Measurements from ENCODE around the gene ADORA2A.

DNA sequence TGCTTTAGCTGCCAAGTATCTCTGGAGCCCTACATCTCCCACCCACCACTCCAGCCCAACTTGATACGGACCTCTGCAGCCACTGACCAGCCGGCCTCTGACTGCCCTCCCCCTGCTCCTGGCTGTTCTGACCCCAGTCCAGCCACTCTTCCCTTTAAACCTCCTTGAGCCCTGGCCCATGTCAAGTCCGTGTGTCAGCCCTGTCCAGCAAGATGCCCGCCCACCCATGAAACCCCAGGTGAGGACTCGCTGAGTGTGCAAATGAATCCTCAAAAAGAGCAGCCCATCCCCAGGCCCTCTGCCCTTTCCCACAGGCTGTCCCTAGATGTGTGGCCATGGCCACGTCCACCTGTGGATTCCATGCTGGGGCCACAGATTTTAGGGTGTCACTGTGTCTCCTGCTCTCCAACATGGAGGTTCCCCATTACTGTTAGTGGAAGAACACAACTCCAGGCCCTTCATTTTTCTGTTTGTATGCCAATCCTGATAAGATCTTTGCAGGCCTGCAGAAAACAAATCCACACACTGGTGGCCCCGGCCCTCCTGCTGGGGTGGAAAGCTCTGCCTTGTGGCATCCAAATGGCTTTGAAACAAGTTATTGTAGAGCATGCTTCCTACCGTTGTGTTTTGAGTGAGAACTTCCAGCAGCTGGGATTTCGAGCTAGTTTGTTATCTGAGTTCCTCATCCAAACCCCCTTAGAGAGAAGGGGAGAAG, 22.7 kb upstream of the ADORA2A start:
- TF ChIP-seq, protein P1, sequence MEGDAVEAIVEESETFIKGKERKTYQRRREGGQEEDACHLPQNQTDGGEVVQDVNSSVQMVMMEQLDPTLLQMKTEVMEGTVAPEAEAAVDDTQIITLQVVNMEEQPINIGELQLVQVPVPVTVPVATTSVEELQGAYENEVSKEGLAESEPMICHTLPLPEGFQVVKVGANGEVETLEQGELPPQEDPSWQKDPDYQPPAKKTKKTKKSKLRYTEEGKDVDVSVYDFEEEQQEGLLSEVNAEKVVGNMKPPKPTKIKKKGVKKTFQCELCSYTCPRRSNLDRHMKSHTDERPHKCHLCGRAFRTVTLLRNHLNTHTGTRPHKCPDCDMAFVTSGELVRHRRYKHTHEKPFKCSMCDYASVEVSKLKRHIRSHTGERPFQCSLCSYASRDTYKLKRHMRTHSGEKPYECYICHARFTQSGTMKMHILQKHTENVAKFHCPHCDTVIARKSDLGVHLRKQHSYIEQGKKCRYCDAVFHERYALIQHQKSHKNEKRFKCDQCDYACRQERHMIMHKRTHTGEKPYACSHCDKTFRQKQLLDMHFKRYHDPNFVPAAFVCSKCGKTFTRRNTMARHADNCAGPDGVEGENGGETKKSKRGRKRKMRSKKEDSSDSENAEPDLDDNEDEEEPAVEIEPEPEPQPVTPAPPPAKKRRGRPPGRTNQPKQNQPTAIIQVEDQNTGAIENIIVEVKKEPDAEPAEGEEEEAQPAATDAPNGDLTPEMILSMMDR (IDR thresholded peaks at IDR 0.05) = no peak
- TF ChIP-seq POLR2A (IDR thresholded peaks at IDR 0.05) = no peak
- TF ChIP-seq EP300 (IDR thresholded peaks at IDR 0.05) = no peak
